Central memory CD8-positive, alpha-beta T cell (primary cell): Measurements from ENCODE around the gene FIG4.
"Not testable (repeated sequence)": the region's sequence is repeated elsewhere in the genome, so short reads cannot be mapped to it uniquely, and the experiment has no call there.

Source experiments
- ATAC-seq: fragments of 150-1000 bp; cut with Tn5 transposase; replicated peaks from 2 replicates; pipeline ENCODE4 v1.10.0; 2022; ENCODE audit warnings: mild to moderate bottlenecking, moderate FRiP score, moderate number of reproducible peaks; ENCODE audit not compliant: poor library complexity, severe bottlenecking; ENCODE audit errors: extremely low read depth
- DNase-seq, 2 donors: peaks; one replicate each; pipeline ENCODE4 v3.0.0; 2021; ENCODE audit warnings: low spot score in 2 of 2
- H3K27ac Mint-ChIP-seq: one replicate; pipeline ENCODE4 v1.8.0; 2022; ENCODE audit warnings: low read depth, mild to moderate bottlenecking, moderate library complexity, mixed read lengths
- H3K27me3 Mint-ChIP-seq: one replicate; pipeline ENCODE4 v1.8.0; 2022; ENCODE audit warnings: mixed read lengths
- H3K36me3 Mint-ChIP-seq: one replicate; pipeline ENCODE4 v1.8.0; 2022; ENCODE audit warnings: mild to moderate bottlenecking, moderate library complexity, mixed read lengths; ENCODE audit not compliant: insufficient read depth
- H3K4me1 Mint-ChIP-seq: one replicate; pipeline ENCODE4 v1.8.0; 2022; ENCODE audit warnings: mixed read lengths
- H3K4me3 Mint-ChIP-seq: one replicate; pipeline ENCODE4 v1.8.0; 2022; ENCODE audit warnings: mild to moderate bottlenecking, moderate library complexity, mixed read lengths
- H3K9me3 Mint-ChIP-seq: one replicate; pipeline ENCODE4 v1.8.0; 2022; ENCODE audit warnings: mixed read lengths

Gene FIG4

DNA sequence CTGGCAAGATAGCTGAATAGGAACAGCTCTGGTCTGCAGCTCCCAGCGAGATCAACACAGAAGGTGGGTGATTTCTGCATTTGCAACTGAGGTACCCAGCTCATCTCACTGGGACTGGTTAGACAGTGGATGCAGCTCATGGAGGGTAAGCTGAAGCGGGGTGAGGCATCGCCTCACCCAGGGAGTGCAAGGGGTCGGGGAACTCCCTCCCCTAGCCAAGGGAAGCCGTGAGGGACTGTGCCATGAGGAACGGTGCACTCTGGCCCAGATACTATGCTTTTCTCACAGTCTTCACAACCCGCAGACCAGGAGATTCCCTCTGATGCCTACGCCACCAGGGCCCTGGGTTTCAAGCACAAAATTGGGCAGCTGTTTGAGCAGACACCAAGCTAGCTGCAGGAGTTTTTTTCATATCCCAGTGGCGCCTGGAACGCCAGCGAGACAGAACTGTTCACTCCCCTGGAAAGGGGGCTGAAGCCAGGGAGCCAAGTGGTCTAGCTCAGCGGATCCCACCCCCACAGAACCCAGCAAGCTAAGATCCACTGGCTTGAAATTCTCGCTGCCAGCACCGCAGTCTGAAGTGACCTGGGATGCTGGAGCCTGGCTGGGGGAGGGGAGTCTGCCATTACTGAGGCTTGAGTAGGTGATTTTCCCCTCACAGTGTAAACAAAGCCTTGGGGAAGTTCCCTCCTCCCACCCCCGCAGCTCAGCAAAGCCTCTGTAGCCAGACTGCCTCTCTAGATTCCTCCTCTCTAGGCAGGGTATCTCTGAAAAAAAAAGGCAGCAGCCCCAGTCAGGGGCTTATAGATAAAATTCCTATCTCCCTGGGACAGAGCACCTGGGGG lies 12.2 kb upstream of the FIG4 start:
- not testable (repeated sequence) for DNase-seq, H3K36me3 Mint-ChIP-seq, H3K4me3 Mint-ChIP-seq, ATAC-seq, H3K27ac Mint-ChIP-seq, H3K9me3 Mint-ChIP-seq
- H3K4me1 Mint-ChIP-seq = peaks cover 18% of the 10 kb centered on the region
- H3K27me3 Mint-ChIP-seq = peaks cover 18% of the 10 kb centered on the region

GRCh38 chr6:109686566-109687265 lies 4.4 kb upstream of the FIG4 start:
- DNase-seq = no peak
- H3K27ac Mint-ChIP-seq = no peak overlapping the region
- peaks cover 23% of the 10 kb centered on the region for H3K4me1 Mint-ChIP-seq
- peaks cover 3% of the 10 kb centered on the region for H3K36me3 Mint-ChIP-seq
- H3K9me3 Mint-ChIP-seq = no peaks in the 10 kb centered on the region
- H3K4me3 Mint-ChIP-seq = no peak overlapping the region
- H3K27me3 Mint-ChIP-seq = peaks cover 13% of the 10 kb centered on the region
- no peak for ATAC-seq

DNA sequence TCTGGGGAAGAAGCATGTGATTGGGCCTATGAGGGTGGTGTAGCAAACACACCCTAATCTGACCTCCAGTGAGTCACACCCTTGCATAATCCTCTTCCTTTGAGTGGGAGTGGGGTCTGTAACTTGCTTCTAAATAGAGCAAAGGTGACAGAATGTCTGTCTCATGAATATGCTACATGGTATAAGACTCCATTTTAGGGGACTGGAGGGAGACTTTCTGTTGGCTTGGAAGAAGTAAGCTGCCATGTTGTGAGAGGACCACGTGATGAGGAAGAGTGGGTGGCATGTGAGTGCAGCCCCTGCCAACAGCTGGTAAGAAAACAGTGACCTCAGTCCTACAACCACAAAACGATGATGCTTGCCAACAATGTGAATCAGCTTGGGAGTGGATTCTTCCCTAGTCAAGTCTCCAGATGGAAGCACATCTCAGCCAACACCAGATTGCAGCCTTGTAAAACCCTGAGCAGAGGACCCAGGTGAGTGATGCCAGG lies 3.8 kb upstream of the FIG4 start:
- Mint-ChIP-seq H3K9me3 (no peaks in the 10 kb centered on the region), H3K4me1 (peaks cover 26% of the 10 kb centered on the region), H3K4me3 (no peak overlapping the region), H3K27ac (no peak overlapping the region), H3K27me3 (peaks cover 7% of the 10 kb centered on the region), H3K36me3 (peaks cover 3% of the 10 kb centered on the region)
- no peak for ATAC-seq
- no peak for DNase-seq

DNA sequence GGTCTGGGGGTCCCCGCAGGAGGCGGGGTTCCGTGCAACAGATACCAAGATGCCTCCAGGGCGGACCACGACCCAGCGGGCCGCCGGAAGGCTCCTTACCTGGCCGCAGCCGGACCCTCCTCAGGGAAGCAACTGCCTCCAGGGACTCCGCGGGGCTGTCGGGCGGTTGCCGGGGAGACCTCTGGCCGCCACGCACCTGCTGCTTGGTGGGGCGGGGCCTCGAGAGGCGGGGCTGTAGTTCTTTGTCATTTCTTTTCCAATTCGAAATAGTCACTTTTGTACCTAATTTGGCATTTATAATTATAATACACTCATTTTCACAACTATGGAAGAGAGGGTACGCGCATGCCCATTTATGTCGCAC lies 741 bp upstream of the FIG4 start:
- H3K27ac Mint-ChIP-seq = peak overlapping the region; percentile 96
- ATAC-seq (peak; percentile 47), DNase-seq (peak; percentile 17 to 21)
- peak overlapping the region; percentile 92 for H3K4me3 Mint-ChIP-seq
- peaks cover 3% of the 10 kb centered on the region for H3K36me3 Mint-ChIP-seq
- H3K4me1 Mint-ChIP-seq = peaks cover 42% of the 10 kb centered on the region
- no peaks in the 10 kb centered on the region for H3K9me3 Mint-ChIP-seq
- H3K27me3 Mint-ChIP-seq = no peaks in the 10 kb centered on the region

DNA sequence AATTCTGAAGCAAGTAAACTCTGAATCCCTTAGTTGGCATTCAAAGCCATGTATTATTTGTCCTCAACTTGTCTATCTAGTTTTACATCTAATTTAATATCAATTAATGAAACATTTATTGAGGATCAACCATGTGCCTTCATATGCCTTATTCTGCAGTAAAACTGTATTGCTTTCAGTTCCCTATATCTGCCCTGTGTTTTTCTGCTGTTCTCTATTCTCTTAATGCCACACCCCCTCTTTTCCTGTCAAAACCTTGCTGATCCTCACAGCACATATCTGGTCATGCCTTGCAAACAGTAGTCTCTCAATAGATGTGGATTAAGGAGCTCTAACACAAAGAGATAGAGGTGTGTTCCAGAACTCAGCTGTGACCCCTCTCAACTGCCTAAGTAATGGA lies 2.0 kb downstream of the FIG4 start:
- Mint-ChIP-seq H3K4me1 (peaks cover 42% of the 10 kb centered on the region), H3K36me3 (peaks cover 6% of the 10 kb centered on the region), H3K4me3 (no peak overlapping the region), H3K27me3 (no peaks in the 10 kb centered on the region), H3K9me3 (no peaks in the 10 kb centered on the region), H3K27ac (no peak overlapping the region)
- DNase-seq (no peak), ATAC-seq (no peak)

GRCh38 chr6:109695468-109695867 lies 4.4 kb downstream of the FIG4 start:
- Mint-ChIP-seq H3K27ac (no peak overlapping the region), H3K4me3 (no peak overlapping the region), H3K4me1 (peaks cover 34% of the 10 kb centered on the region), H3K9me3 (no peaks in the 10 kb centered on the region), H3K36me3 (peaks cover 6% of the 10 kb centered on the region), H3K27me3 (no peaks in the 10 kb centered on the region)
- no peak for ATAC-seq
- no peak for DNase-seq

DNA sequence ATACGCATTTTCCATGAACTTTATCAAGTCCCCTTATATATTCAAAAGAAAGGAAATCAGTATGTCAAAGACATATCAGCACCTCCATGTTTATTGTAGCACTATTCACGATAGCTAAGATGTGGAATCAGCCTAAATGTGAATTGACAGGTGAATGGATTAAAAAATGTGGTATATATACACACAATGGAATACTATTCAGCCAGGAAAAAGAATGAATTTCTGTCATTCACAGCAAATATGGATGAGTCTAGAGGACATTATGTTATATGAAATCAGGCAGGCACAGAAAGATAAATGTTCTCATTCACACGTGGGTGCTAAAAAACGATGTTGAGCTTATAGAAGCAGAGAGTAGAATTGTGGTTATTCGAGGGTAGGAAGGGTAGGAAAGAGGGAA lies 5.3 kb downstream of the FIG4 start:
- H3K27me3 Mint-ChIP-seq = no peaks in the 10 kb centered on the region
- no peak for ATAC-seq
- H3K4me3 Mint-ChIP-seq = no peak overlapping the region
- no peak for DNase-seq
- no peak overlapping the region for H3K27ac Mint-ChIP-seq
- peaks cover 3% of the 10 kb centered on the region for H3K36me3 Mint-ChIP-seq
- peaks cover 25% of the 10 kb centered on the region for H3K4me1 Mint-ChIP-seq
- H3K9me3 Mint-ChIP-seq = no peaks in the 10 kb centered on the region

- no peak for DNase-seq
- Mint-ChIP-seq H3K36me3 (peaks cover 2% of the 10 kb centered on the region), H3K27ac (no peak overlapping the region), H3K4me1 (peaks cover 32% of the 10 kb centered on the region), H3K4me3 (no peak overlapping the region), H3K9me3 (no peaks in the 10 kb centered on the region), H3K27me3 (no peaks in the 10 kb centered on the region)
- ATAC-seq = no peak
These were observed 10.1 kb downstream of the FIG4 start for GRCh38 chr6:109701221-109701620.

DNA sequence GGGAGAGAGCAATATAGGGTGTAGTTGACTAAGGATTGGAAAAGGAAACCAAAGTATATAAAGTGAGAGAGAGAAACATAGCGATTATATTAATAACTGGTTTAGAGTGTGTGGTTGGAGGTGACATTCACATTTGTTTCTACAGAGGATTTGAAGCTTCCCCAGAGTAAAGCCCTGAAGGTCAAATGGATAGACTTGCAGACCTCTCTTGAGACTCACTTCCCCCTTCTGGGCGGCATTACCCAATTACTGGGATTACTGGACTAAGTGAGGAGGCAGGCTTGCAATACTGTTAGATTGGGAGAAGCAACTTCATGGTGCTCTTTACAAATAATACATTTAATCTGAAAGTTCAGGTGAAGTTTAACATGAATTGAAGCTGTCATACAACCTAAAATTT lies 10.7 kb downstream of the FIG4 start:
- ATAC-seq = no peak
- H3K27ac Mint-ChIP-seq = no peak overlapping the region
- H3K4me1 Mint-ChIP-seq = peaks cover 38% of the 10 kb centered on the region
- no peaks in the 10 kb centered on the region for H3K27me3 Mint-ChIP-seq
- H3K4me3 Mint-ChIP-seq = no peak overlapping the region
- H3K9me3 Mint-ChIP-seq = no peaks in the 10 kb centered on the region
- H3K36me3 Mint-ChIP-seq = peaks cover 2% of the 10 kb centered on the region
- DNase-seq = no peak

DNA sequence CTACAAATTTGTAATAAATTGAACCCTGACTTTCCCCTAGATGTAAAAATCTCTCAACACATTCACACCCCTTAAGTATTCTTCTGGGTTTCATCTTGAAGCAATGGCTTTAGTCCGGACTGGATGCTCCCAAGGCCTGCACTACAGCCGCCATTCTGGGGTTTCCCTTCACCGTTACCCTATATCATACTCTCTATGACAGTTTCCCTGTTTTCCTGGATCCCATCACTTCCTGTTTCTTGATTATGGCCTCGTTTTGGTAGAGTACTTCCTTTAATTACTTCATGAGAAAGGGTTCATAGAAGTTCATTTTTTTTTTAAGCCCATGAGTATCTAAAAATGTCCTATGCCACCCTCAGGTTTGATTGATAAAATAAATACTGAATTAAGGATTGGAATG lies 11.7 kb downstream of the FIG4 start:
- peaks cover 2% of the 10 kb centered on the region for H3K36me3 Mint-ChIP-seq
- peaks cover 41% of the 10 kb centered on the region for H3K4me1 Mint-ChIP-seq
- H3K9me3 Mint-ChIP-seq = no peaks in the 10 kb centered on the region
- peak overlapping the region; percentile 16 for H3K27ac Mint-ChIP-seq
- ATAC-seq = no peak
- no peak for DNase-seq
- H3K27me3 Mint-ChIP-seq = no peaks in the 10 kb centered on the region
- no peak overlapping the region for H3K4me3 Mint-ChIP-seq

DNA sequence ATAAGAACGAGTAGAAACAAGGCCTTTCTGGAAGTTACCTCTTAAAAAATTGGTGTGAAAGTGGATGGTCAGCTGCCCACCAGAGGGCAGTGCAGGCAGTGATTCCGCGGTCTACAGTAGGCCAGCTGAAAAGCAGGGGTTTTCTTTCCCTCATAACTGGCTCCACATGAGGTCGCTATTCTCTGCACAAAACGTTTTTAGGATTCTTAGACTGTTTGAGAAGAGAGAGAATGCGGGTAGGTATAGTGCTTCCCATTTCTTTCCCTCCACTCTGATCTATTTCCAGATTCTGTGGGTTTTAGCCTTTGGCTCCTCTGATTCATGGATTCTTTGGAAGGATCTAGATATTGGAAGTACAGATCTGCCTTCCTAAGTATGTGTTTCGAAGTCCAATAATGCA lies 14.2 kb downstream of the FIG4 start:
- Mint-ChIP-seq H3K36me3 (peaks cover 2% of the 10 kb centered on the region), H3K4me3 (no peak overlapping the region), H3K9me3 (no peaks in the 10 kb centered on the region), H3K27ac (no peak overlapping the region), H3K27me3 (no peaks in the 10 kb centered on the region), H3K4me1 (peaks cover 55% of the 10 kb centered on the region)
- peak; percentile 83 for ATAC-seq
- DNase-seq = peak; percentile 51 to 59

DNA sequence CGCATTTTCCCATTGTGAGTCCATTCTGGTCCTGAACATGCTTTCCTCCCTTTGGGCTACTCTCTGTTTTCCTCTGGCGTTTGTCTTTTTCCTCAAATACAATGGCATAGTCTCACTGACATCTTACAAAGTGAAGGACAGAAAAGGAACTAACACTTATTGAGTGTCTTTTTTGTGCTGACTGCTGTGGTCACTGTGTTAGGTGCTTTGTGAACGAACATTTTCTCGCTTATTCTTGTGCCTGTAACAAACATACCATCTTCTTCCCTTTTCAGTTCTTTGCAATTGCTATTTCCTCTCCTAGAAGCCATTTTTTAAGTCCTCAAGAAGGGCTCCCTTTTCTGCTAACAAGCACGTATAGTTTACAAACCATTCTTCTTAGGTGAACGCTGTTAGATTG lies 15.4 kb downstream of the FIG4 start:
- Mint-ChIP-seq H3K36me3 (peaks cover 2% of the 10 kb centered on the region), H3K27ac (peak overlapping the region; percentile 83), H3K27me3 (no peaks in the 10 kb centered on the region), H3K9me3 (no peaks in the 10 kb centered on the region), H3K4me3 (peak overlapping the region; percentile 39), H3K4me1 (peaks cover 65% of the 10 kb centered on the region)
- no peak for DNase-seq
- peak; percentile 38 for ATAC-seq

GRCh38 chr6:109708099-109708498 lies 17.0 kb downstream of the FIG4 start:
- H3K27ac Mint-ChIP-seq, H3K9me3 Mint-ChIP-seq, DNase-seq, H3K36me3 Mint-ChIP-seq, ATAC-seq, H3K27me3 Mint-ChIP-seq, H3K4me3 Mint-ChIP-seq: not testable (repeated sequence)
- peaks cover 72% of the 10 kb centered on the region for H3K4me1 Mint-ChIP-seq
